DND-41 (cell line): ENCODE results near the gene CBY1.

Experiments used
- ATAC-seq: fragments of 200-7000 bp; cut with Tn5 transposase; 3 replicates; pipeline ENCODE4 v1.9.1; 2021; ENCODE audit warnings: low read depth; ENCODE audit not compliant: insufficient read depth
- DNase-seq: peaks from one replicate; pipeline ENCODE4 v3.0.0-alpha.2; 2020
- H2AFZ ChIP-seq: 2 replicates; pipeline ENCODE4 v1.6.0; 2012; ENCODE audit warnings: low read depth, low read length
- H3K27ac ChIP-seq: 2 replicates; pipeline ENCODE4 v1.5.1; 2012; ENCODE audit warnings: low read length, inconsistent platforms
- H3K27me3 ChIP-seq: fragments of 200-600 bp; sonication (generic); 2 replicates; pipeline ENCODE4 v1.6.0; 2012; ENCODE audit warnings: low read length, mild to moderate bottlenecking, inconsistent platforms; ENCODE audit not compliant: insufficient read depth, poor library complexity
- H3K36me3 ChIP-seq: 2 replicates; pipeline ENCODE4 v1.5.1; 2012; ENCODE audit warnings: low read length, inconsistent platforms; ENCODE audit not compliant: insufficient read depth
- H3K4me1 ChIP-seq: 2 replicates; pipeline ENCODE4 v1.5.1; 2012; ENCODE audit warnings: mild to moderate bottlenecking, low read length; ENCODE audit not compliant: insufficient read depth
- H3K4me2 ChIP-seq: 2 replicates; pipeline ENCODE4 v1.6.0; 2012; ENCODE audit warnings: mild to moderate bottlenecking, moderate library complexity, low read length, inconsistent platforms; ENCODE audit not compliant: insufficient read depth
- H3K4me3 ChIP-seq, 2 experiments: fragments of 200-600 bp in 1 of 2; shearing (Covaris generic) in 1 of 2; 2 replicates each; pipeline ENCODE4 v1.5.1; 2012 to 2016; ENCODE audit warnings: inconsistent platforms in 2 of 2, low read length in 2 of 2, mild to moderate bottlenecking in 2 of 2, low read depth in 1 of 2, moderate library complexity in 1 of 2
- H3K79me2 ChIP-seq: 2 replicates; pipeline ENCODE4 v1.6.0; 2012; ENCODE audit warnings: low read length, inconsistent platforms; ENCODE audit not compliant: insufficient read depth
- H3K9ac ChIP-seq: 2 replicates; pipeline ENCODE4 v1.6.0; 2012; ENCODE audit warnings: low read depth, mild to moderate bottlenecking, inconsistent platforms, low read length, moderate library complexity
- H3K9me3 ChIP-seq: 2 replicates; pipeline ENCODE4 v1.5.1; 2012; ENCODE audit warnings: low read length, moderate library complexity, mild to moderate bottlenecking, inconsistent platforms; ENCODE audit not compliant: insufficient read depth, severe bottlenecking
- H4K20me1 ChIP-seq: 2 replicates; pipeline ENCODE4 v1.6.0; 2012; ENCODE audit warnings: low read length; ENCODE audit not compliant: insufficient read depth
- EZH2 ChIP-seq: IDR thresholded peaks from 3 replicates; pipeline ENCODE4 v1.6.1; 2012; ENCODE audit warnings: borderline replicate concordance, low read depth, mild to moderate bottlenecking, moderate library complexity, low read length, inconsistent platforms; ENCODE audit not compliant: severe bottlenecking
- TF ChIP-seq, protein P1 (sequence below): IDR thresholded peaks from 2 replicates; pipeline ENCODE4 v1.5.1; 2012; ENCODE audit warnings: borderline replicate concordance, low read length, moderate library complexity, mild to moderate bottlenecking; ENCODE audit not compliant: poor library complexity, severe bottlenecking; ENCODE audit errors: extremely low read depth

The CBY1 gene

DNA sequence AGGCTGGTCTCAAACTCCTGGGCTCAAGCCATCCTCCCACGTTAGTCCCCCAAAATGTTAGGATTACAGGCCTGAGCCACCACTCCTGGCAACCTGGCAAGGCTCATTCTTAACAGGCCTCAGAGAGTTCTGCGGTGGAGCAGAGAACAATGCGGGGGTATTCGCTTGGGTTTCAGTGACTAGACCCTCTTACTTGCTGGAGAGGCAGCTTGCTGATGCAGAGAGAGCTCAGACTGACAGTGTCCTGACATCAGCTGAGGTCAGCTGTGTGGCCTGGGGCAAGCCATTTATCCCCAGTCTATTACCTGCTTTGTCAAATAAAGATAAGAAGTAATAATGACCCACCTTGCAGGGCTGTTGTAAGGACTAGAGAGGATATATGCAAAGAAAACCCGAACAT lies 46.2 kb upstream of the CBY1 start:
- H4K20me1 ChIP-seq: no peaks in the 10 kb centered on the region
- H3K4me3 ChIP-seq: no peak overlapping the region
- no peak overlapping the region for H3K4me2 ChIP-seq
- H3K9me3 ChIP-seq: no peaks in the 10 kb centered on the region
- no peak for ATAC-seq
- no peaks in the 10 kb centered on the region for H3K36me3 ChIP-seq
- H3K79me2 ChIP-seq: no peaks in the 10 kb centered on the region
- DNase-seq: no peak
- no peak overlapping the region for H3K27ac ChIP-seq
- TF ChIP-seq, protein P1, sequence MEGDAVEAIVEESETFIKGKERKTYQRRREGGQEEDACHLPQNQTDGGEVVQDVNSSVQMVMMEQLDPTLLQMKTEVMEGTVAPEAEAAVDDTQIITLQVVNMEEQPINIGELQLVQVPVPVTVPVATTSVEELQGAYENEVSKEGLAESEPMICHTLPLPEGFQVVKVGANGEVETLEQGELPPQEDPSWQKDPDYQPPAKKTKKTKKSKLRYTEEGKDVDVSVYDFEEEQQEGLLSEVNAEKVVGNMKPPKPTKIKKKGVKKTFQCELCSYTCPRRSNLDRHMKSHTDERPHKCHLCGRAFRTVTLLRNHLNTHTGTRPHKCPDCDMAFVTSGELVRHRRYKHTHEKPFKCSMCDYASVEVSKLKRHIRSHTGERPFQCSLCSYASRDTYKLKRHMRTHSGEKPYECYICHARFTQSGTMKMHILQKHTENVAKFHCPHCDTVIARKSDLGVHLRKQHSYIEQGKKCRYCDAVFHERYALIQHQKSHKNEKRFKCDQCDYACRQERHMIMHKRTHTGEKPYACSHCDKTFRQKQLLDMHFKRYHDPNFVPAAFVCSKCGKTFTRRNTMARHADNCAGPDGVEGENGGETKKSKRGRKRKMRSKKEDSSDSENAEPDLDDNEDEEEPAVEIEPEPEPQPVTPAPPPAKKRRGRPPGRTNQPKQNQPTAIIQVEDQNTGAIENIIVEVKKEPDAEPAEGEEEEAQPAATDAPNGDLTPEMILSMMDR: no peak
- no peak for TF ChIP-seq EZH2
- no peak overlapping the region for H3K9ac ChIP-seq
- no peaks in the 10 kb centered on the region for H3K4me1 ChIP-seq
- no peaks in the 10 kb centered on the region for H3K27me3 ChIP-seq
- H2AFZ ChIP-seq: no peak overlapping the region

DNA sequence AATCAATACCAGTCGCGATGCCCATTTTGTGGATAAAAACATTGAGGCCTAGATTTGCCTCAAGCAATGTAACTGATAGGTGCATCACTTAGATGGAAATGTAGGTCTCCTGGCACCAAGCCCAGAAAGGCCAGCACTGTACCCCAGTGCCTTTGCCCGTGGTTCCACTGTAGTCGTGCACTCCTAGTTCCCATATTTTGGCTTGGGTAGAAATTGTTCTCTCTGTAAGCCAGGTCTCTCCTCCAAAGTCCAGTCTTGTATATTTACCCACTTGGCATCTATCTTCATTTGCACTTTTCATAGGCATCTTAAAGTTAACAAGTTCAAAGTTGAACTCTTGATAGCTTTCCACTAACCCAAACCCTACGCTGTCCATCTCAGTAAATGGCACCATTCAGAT lies 44.9 kb upstream of the CBY1 start:
- TF ChIP-seq, protein P1: no peak
- no peak for TF ChIP-seq EZH2
- ATAC-seq (no peak), DNase-seq (no peak)
- Histone ChIP-seq H3K4me3 (no peak overlapping the region), H3K9me3 (no peaks in the 10 kb centered on the region), H3K27ac (no peak overlapping the region), H3K36me3 (no peaks in the 10 kb centered on the region), H3K9ac (no peak overlapping the region), H3K4me2 (no peak overlapping the region), H2AFZ (no peak overlapping the region), H3K79me2 (no peaks in the 10 kb centered on the region), H3K27me3 (no peaks in the 10 kb centered on the region), H3K4me1 (no peaks in the 10 kb centered on the region), H4K20me1 (no peaks in the 10 kb centered on the region)

DNA sequence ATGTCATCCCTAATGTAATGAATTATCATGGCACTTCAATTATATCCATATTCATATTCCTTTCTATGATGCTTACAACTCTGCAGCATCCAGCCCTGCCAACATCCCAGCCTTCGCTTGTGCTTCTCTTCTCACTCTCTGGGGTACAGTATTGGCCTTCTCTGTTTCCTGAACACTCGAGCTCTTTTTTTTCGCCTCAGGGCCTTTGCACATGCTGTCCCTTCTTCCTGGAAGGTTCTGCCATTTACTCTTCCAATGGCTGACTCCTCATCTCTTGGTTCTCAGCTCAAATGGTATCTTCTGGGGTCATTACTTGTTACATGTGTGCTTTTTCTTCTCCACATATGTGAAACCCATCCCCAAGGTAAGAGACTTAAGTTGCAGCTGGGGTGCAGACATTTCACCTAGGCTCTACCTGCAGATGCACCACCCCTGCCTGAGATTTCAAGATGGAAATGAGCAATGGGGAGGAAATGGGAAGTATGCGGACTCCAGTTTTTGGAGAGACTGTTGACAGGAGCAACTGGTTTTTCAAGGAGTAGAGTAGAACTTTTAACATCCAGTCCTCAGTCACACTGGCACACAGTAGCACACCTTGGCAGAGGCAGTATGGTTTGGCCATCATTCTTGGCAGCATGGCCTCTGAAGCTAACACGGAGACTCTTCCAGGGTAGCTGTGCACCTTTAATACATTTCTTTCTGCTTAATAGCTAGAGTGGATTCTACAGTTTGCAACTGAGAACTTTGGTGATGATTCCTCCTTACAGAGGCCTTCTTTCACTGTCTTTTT lies 44.0 kb upstream of the CBY1 start:
- ATAC-seq (no peak), DNase-seq (no peak)
- no peaks in the 10 kb centered on the region for H3K4me1 ChIP-seq
- H3K36me3 ChIP-seq: no peaks in the 10 kb centered on the region
- H3K27ac ChIP-seq: no peak overlapping the region
- no peaks in the 10 kb centered on the region for H3K27me3 ChIP-seq
- no peak overlapping the region for H3K4me2 ChIP-seq
- no peak overlapping the region for H3K9ac ChIP-seq
- H3K9me3 ChIP-seq: no peaks in the 10 kb centered on the region
- no peak overlapping the region for H3K4me3 ChIP-seq
- no peak for TF ChIP-seq EZH2
- TF ChIP-seq, protein P1: no peak
- H4K20me1 ChIP-seq: no peaks in the 10 kb centered on the region
- no peaks in the 10 kb centered on the region for H3K79me2 ChIP-seq
- no peak overlapping the region for H2AFZ ChIP-seq
